Ammon's horn (tissue), 1 donor: ENCODE results near the gene MT1M.
"Not testable (repeated sequence)": the region's sequence is repeated elsewhere in the genome, so short reads cannot be mapped to it uniquely, and the experiment has no call there.

Source experiments
- DNase-seq: peaks from one replicate; pipeline ENCODE4 v3.0.0-alpha.2; 2016; ENCODE audit warnings: low spot score

The MT1M gene

DNA sequence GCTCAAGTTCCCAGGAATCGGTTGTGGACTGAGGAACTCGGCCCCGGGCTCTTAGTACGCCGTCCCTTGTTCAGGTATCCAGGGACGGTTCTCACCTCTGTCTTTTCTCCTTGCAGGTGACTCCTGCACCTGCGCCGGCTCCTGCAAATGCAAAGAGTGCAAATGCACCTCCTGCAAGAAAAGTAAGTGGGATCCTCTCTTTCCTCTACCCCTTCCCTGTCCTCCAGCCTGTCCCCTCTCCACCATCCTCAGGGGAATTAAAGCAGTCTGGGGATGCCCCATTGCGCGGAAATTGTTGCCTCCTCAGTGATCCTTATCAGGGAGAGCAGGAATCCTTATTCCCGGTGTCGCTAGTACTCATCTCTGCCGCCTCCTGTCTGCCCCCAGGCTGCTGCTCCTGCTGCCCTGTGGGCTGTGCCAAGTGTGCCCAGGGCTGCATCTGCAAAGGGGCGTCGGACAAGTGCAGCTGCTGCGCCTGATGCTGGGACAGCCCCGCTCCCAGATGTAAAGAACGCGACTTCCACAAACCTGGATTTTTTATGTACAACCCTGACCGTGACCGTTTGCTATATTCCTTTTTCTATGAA lies 23.5 kb upstream of the MT1M start:
- no peak for DNase-seq

- peak; percentile 85 for DNase-seq
Measured at GRCh38 chr16:56609463-56609921, 23.0 kb upstream of the MT1M start.

- DNase-seq, result peak; percentile 54
Measured at GRCh38 chr16:56610017-56610608, 22.3 kb upstream of the MT1M start.

DNA sequence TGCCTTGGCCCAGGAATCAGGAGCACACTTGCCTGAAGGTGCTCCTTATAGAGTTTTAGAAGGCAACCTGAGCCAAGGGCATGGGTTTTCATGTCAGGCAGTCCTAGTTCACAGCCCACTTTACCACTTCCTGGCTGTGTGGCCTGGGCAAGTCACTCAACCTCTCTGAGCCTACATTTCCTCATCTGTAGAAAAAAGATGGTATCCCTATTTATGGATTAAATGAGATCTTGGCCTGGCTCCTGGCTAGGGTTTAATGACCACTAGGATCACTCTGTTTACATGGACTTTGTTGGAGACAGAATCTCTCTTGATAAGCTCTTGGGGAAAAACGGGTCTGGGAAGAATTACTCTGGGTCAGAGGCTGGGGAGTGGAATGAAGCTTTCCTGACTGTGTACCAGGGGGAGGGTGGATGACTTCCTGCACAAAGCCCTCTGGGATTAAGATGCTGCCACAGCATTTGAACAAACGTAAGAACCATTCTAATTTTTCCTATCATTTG lies 21.8 kb upstream of the MT1M start:
- no peak for DNase-seq

DNA sequence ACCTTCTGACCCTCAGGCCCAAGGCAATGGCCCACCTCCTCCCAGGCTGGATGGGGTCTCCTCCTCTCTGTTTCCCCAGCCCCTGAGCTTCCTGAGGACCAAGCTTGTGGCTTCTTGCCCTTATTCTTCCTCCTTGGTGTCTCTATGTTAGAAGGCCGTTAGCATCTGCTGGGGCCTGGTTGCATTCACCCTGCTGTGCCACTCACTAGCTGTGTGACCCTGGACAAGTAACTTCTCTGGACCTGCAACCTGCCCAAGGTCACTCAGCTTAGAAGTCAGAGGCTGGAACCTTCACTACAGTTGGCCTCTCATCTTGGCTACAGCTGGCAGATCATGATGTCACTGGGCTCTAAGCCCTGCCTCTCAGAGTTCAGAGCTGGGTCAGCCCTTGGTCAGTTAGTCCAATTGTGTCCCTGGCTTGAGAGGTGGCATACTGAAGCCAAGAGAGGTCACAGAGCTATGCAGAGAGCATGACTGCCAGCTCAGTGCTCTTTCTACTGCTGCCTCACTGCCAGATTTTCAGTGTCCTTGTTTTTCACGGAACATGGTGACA lies 21.1 kb upstream of the MT1M start:
- DNase-seq, result peak; percentile 72

GRCh38 chr16:56613706-56614105 lies 18.8 kb upstream of the MT1M start:
- no peak for DNase-seq

DNA sequence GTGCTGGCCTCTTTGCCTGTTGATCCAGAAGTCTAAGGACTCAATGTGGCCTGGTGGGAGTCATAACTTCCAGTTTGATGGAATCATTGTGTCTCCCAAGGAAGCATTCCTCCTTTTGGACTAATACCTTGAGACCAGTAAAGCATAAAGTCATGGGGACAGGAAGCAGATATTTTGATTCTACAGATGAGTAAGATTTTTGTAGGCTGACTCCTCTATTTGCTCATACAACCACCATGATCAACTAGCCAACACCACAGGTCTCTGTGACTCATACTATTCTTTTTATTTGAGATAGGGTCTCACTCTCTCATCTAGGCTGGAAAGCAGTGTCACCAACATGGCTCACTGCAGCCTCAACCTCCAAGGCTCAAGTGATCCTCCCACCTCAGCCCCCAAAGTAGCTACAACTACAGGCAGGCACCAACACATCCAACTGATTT lies 17.9 kb upstream of the MT1M start:
- no peak for DNase-seq

- no peak for DNase-seq
Measured at GRCh38 chr16:56615353-56615752, 17.1 kb upstream of the MT1M start.

DNA sequence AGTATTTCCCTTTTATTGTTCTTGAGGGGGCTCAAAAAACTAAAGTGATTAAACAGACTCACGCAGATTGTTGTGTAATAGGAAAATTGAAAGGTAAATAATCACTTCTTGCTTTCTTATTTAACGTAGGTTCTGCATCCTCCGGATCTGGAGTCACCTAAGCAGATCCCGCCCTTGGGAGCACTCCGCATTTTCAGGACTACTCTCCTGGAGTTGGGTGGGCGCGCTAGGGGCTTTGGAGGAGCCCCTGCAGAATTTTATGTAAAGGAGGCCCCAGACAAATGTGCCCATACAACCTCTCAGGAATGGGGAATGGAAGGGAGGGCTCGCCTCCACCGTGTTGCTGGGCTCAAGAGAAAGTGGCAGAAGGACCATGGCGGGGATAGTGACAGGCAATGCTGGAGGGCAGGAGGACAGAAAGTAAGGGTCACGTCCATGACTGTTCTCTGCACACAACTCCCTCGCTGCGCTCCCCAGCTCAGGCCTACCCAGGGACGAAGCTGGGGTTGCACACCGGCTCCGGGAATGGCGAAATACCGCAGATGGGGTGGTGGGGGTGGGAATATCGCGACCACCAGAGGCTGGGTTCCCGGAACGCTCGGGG lies 15.7 kb upstream of the MT1M start:
- no peak for DNase-seq

- DNase-seq, result peak; percentile 56
Measured at GRCh38 chr16:56617212-56618085, 15.0 kb upstream of the MT1M start.

DNA sequence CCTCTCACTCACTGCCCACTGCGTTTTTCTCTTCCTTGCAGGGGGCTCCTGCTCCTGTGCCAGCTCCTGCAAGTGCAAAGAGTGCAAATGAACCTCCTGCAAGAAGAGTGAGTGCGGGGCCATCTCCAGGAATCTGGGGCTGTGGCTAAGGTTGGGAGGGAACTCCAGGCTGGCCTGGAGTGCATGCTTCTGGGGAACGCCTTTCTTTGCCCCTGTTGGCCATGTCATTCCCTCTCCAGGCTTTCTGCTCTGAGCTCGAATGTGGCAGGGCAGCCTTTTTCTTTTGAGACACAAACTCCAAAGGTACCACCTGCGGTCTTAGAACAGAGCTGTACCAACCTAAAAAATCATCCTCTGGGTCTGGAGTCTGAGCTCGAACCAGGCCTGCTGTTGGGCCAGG lies 14.3 kb upstream of the MT1M start:
- no peak for DNase-seq

DNA sequence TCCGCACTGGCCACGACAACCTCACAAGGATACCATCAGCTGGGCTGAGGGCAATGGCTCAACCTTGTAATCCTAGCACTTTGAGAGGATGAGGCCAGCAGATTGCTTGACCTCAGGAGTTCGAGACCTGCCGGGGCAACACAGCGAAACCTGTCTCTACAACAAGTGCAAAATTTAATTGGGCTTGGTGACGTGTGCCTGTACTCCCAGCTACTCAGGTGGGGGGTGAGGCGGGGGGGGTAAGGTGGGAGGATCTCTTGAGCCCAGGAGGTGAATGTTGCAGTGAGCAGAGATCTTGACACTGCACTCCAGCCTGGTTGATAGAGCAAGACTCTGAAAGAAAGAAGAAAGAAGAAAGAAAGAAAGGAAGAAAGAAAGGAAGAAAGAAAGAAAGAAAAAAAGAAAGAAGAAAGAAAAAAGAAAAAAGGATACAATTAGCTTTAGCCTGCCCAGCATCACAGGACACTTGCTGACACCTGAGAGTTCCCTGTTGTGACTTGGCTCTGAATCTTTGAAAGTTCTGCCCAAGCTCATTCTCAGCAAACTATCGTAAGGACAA lies 12.0 kb upstream of the MT1M start:
- DNase-seq, result no peak

- DNase-seq, result not testable (repeated sequence)
Measured at GRCh38 chr16:56621665-56622445, 10.6 kb upstream of the MT1M start.

GRCh38 chr16:56623184-56623583 lies 9.3 kb upstream of the MT1M start:
- DNase-seq, result not testable (repeated sequence)

- DNase-seq, result no peak
Measured at GRCh38 chr16:56623637-56624036, 8.8 kb upstream of the MT1M start.

DNA sequence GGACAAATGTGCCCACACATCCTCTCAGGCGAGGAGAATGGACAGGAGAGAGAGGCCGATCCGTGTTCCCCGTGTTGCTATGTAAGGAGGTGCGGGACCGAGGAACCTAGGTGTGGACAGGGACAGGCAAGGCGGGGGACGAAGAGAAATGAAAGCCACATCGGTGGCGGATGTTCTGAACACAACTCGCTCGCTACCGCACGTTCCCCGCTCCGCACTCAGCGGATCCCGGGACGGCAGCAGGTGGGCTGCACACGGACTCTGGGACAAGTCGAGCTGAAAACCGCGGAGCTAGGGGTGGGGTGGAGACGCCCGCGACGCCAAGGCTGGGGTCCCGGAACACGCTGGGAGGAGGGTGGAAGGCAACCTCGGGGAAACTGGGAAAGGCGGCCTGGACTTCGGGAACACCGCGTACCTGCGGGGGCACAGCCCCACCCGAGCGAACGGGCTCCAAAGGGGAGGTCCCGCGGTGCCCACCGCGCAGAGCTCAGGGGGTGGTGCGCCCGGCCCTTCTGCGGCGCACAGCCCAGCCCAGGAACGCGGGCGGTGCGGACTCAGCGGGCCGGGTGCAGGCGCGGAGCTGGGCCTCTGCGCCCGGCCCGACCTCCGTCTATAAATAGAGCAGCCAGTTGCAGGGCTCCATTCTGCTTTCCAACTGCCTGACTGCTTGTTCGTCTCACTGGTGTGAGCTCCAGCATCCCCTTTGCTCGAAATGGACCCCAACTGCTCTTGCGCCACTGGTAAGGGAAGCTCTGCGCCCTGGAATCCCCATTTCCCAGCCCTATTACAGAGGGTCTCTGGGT lies 7.1 kb upstream of the MT1M start, which contains the start of gene MT1E:
MT1E (plus strand) TSS at position 642 of the 803 bp plus-strand sequence; CDS start at position 713, 71 bp downstream.
- DNase-seq, result peak; percentile 69

DNA sequence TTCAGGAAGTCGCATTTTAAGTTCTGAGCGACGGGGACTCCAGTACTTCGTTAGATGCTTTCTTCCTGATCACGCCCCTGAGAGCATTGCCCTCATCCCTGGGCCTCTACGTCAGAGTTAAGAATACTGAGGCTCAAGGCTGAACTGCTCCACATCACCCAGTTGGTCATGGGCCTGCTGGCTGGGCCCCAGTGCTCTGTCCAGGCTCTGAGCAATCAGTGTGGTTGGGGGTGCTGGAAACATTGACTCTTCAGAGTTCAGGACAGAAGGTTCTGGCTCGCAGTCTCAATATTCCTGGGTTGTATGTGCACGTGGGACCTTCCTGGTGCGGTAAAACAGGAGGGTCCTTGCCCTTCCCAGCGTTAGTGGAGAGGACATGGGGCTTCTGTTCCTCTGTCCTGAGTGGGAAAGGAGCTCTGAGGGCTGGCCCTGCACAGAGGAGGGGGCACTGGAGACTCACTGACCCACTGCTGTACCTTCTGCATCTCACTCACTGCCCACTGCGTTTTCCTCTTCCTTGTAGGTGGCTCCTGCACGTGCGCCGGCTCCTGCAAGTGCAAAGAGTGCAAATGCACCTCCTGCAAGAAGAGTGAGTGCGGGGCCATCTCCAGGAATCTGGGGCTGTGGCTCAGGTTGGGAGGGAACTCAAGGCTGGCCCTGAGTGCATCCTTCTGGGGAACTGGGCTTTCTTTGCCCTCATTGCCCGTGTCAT lies 6.4 kb upstream of the MT1M start:
- peak; percentile 28 for DNase-seq

DNA sequence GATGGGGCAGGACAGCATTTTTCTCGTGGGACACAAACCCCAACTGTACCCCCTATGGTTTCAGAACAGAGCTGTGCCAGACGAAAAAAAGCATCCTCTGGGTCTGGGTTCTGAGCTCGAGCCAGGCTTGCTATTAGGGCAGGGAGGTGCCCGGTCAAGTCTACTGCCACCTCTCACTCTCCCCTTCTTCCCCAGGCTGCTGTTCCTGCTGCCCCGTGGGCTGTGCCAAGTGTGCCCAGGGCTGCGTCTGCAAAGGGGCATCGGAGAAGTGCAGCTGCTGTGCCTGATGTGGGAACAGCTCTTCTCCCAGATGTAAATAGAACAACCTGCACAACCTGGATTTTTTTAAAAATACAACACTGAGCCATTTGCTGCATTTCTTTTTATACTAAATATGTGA lies 5.8 kb upstream of the MT1M start:
- DNase-seq, result no peak
